ENCODE results near the gene BMF.

Gene BMF

GRCh38 chr15:40084650-40085049 is 24.0 kb downstream of the BMF start:
- peaks cover 1% of the 10 kb centered on the region; the same call in 1 of the 2 replicates for H3K36me3 ChIP-seq (ENCODE audit: control insufficient read depth, insufficient read depth, low read length)
- DNase-seq (ENCODE audit: extremely low read depth, insufficient read length): no peak
- TF ChIP-seq, protein P1, sequence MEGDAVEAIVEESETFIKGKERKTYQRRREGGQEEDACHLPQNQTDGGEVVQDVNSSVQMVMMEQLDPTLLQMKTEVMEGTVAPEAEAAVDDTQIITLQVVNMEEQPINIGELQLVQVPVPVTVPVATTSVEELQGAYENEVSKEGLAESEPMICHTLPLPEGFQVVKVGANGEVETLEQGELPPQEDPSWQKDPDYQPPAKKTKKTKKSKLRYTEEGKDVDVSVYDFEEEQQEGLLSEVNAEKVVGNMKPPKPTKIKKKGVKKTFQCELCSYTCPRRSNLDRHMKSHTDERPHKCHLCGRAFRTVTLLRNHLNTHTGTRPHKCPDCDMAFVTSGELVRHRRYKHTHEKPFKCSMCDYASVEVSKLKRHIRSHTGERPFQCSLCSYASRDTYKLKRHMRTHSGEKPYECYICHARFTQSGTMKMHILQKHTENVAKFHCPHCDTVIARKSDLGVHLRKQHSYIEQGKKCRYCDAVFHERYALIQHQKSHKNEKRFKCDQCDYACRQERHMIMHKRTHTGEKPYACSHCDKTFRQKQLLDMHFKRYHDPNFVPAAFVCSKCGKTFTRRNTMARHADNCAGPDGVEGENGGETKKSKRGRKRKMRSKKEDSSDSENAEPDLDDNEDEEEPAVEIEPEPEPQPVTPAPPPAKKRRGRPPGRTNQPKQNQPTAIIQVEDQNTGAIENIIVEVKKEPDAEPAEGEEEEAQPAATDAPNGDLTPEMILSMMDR (IDR thresholded peaks at IDR 0.05; ENCODE audit: insufficient read depth, low read length, poor library complexity, severe bottlenecking): no peak
- H3K27me3 ChIP-seq (replicated peaks; ENCODE audit: control insufficient read depth, insufficient read depth, low read length): no peaks in the 10 kb centered on the region
- H3K4me3 ChIP-seq (replicated peaks; ENCODE audit: low read depth, low read length): no peak overlapping the region

DNA sequence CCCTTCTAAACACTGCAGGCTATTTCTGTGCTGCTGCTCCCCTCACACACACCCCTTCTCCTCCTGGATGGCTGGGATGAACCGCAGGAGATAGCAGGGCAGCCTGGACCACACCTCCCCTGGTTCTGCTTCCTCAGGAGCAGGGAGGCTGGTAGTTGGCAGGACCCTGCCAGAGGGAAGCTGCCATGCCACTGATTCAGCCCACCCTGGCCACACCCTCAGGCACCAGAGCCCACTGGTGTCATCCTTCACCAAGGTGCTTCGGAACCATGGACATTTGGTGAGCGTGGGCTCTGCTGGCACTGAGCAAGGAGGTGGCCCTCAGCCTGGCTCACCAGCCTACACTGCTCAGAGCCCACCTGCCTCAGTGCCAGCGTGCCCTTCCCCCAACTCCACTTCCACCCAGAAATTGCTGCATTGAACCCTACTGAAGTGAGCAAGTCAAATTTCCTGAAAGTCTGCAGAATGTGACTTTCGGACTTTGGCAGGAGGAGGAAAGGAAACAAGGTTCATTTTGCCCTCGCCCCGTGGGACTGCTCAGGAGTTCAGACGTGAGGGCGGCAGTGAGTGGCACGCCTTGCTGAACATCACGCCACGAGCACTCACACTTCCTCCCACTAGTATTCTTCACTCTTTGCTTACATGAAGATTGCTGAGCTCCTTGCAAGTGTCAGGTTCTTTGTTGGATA is 26.3 kb downstream of the BMF start:
- DNase-seq (ENCODE audit: extremely low read depth, insufficient read length): no peak
- TF ChIP-seq, protein P1 (IDR thresholded peaks at IDR 0.05; ENCODE audit: insufficient read depth, low read length, poor library complexity, severe bottlenecking): no peak
- Histone ChIP-seq H3K27me3 (replicated peaks; ENCODE audit: control insufficient read depth, insufficient read depth, low read length) (no peaks in the 10 kb centered on the region), H3K36me3 (ENCODE audit: control insufficient read depth, insufficient read depth, low read length) (no peaks in the 10 kb centered on the region), H3K4me3 (replicated peaks; ENCODE audit: low read depth, low read length) (no peak overlapping the region)

DNA sequence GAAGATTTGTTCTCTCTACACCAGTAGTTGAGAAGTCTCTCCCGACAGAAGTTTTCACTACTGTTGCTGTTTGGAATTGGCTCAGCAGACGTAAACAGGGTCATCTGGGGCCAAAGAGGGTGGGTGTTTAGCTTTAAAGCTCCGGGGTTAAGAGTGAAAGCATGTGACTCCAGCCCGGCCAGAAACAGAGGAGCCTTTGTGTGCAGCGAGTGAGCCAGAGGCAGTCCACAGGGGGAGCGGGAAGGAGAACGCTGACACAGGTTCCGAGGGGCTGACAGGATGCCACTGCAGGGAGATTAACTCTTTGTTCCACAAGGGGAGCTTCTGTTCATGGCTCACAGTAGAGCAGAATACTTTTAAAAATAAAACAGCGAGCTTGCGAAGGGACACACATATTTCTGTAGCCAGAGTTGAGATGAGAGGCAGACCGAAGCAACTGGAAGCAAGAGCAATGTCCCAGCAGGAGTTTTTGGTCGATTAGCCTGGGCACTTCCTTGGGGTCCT is 26.9 kb downstream of the BMF start:
- H3K4me3 ChIP-seq (replicated peaks; ENCODE audit: low read depth, low read length): no peak overlapping the region
- TF ChIP-seq, protein P1 (IDR thresholded peaks at IDR 0.05; ENCODE audit: insufficient read depth, low read length, poor library complexity, severe bottlenecking): no peak
- DNase-seq (ENCODE audit: extremely low read depth, insufficient read length): no peak

GRCh38 chr15:40080847-40081246 is 27.8 kb downstream of the BMF start:
- Histone ChIP-seq H3K4me3 (replicated peaks; ENCODE audit: low read depth, low read length) (no peak overlapping the region), H3K36me3 (ENCODE audit: control insufficient read depth, insufficient read depth, low read length) (no peaks in the 10 kb centered on the region), H3K27me3 (replicated peaks; ENCODE audit: control insufficient read depth, insufficient read depth, low read length) (no peaks in the 10 kb centered on the region)
- TF ChIP-seq, protein P1 (IDR thresholded peaks at IDR 0.05; ENCODE audit: insufficient read depth, low read length, poor library complexity, severe bottlenecking): no peak
- no peak for DNase-seq (ENCODE audit: extremely low read depth, insufficient read length)

More for the DNA sequence above, 26.9 kb downstream of the BMF start:
- no peaks in the 10 kb centered on the region for H3K36me3 ChIP-seq (ENCODE audit: control insufficient read depth, insufficient read depth, low read length)
- no peaks in the 10 kb centered on the region for H3K27me3 ChIP-seq (replicated peaks; ENCODE audit: control insufficient read depth, insufficient read depth, low read length)

DNA sequence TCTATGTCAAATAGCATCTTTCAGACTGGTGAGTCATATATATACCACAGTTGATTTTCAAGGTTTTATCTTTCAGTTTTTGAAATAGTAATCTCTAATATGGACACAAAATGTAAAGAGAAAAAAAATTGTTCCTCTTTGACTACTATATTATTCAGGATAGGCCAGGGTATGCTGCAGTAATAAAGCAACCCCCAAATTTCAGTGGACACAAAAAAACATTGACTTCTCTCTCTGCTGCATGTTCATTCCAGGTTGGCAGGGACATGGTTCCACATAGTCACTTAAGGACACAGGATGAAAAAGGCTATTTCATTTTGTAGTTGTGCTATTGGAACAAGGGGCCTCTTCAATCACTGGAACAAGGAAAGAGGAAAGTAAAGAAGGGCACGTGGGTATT is 28.6 kb downstream of the BMF start:
- TF ChIP-seq, protein P1 (IDR thresholded peaks at IDR 0.05; ENCODE audit: insufficient read depth, low read length, poor library complexity, severe bottlenecking): no peak
- DNase-seq (ENCODE audit: extremely low read depth, insufficient read length): no peak
- no peaks in the 10 kb centered on the region for H3K36me3 ChIP-seq (ENCODE audit: control insufficient read depth, insufficient read depth, low read length)
- no peak overlapping the region for H3K4me3 ChIP-seq (replicated peaks; ENCODE audit: low read depth, low read length)
- H3K27me3 ChIP-seq (replicated peaks; ENCODE audit: control insufficient read depth, insufficient read depth, low read length): no peaks in the 10 kb centered on the region

Measured in GM06990 (cell line).